NCI-H446 treated with DMSO at 0.1 percent for 48 hours (cell line): Measurements from ENCODE around the gene MICA.
"Not testable (repeated sequence)": the region's sequence is repeated elsewhere in the genome, so short reads cannot be mapped to it uniquely, and the experiment has no call there.

Experiments used
- DNase-seq: peaks from one replicate; lab custom pipeline; 2025; lab: John Stamatoyannopoulos, UW

MICA gene

DNA sequence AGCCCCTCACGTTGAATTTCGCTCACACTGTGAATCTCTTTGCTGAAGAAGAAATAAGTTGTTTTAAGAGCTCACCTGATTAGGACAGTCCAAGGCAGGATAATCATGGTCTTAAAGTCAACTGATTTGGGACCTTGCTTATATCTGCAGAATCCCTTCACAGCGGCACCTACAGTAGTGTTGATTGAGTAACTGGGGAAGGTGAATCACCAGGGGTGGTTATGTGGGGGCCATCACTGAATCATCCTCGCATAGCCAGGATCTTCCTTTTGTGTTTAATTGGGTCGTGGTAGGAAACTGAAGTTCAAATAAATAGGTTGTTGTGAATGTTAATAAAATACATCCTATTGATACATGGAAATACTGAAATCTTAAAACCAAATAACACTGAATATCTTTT lies 20.2 kb upstream of the MICA start:
- DNase-seq = no peak

DNA sequence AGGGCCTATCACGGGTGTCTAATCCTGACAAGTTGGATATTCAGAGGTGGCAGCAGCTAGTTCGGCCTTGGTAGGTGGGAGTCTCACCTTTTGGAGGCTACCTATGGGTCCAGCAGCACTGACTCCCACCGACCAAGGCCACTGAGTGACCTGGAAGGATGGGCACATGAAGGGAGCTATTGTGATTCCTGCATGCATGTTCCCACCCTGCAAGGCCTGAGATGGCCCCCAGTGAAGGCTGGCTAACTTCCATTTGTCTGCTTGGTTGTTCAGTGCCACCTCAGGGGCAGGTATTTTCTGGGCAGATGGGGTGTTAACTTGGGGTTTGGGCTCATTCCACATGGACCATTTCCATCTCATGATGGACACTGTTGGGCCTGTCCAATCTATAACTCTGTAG lies 18.4 kb upstream of the MICA start:
- DNase-seq = no peak

DNA sequence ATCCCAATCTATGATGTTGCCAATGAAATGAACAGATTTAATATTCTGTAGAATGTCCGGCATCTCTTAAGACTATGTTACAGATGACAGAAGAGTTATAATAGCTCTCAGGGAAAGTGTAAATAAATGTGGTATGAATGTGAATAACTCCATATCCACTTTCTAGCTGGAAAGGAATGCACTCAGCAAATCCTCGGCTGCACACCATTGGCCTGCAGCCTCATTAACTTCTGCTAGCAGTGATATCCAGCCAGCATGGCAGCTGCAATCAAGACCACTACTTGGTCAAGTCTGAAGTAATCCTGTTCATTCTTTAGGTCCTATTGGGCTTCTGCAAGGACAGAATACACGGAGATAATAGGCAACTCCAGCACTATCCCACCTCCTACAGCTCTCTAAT lies 17.3 kb upstream of the MICA start:
- DNase-seq = no peak

DNA sequence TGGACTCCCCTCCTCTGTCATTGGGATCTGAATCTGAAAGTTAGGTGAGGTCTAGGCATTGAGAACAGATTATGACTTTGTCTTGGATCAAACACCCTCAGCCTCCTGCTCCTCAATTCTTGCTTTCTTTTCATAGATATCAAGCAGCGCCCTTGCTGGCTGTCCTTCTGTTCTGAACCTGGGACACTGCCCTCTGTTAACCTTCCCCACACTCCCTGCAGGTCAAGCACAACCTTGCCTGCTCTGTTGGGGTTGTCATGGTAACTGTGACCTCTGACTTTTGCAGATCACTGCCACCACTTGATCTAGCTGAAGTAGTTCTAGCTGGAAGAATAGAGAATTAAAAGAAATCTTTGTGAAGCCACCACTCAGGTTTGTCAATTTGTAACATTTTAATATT lies 16.4 kb upstream of the MICA start:
- DNase-seq = no peak

DNA sequence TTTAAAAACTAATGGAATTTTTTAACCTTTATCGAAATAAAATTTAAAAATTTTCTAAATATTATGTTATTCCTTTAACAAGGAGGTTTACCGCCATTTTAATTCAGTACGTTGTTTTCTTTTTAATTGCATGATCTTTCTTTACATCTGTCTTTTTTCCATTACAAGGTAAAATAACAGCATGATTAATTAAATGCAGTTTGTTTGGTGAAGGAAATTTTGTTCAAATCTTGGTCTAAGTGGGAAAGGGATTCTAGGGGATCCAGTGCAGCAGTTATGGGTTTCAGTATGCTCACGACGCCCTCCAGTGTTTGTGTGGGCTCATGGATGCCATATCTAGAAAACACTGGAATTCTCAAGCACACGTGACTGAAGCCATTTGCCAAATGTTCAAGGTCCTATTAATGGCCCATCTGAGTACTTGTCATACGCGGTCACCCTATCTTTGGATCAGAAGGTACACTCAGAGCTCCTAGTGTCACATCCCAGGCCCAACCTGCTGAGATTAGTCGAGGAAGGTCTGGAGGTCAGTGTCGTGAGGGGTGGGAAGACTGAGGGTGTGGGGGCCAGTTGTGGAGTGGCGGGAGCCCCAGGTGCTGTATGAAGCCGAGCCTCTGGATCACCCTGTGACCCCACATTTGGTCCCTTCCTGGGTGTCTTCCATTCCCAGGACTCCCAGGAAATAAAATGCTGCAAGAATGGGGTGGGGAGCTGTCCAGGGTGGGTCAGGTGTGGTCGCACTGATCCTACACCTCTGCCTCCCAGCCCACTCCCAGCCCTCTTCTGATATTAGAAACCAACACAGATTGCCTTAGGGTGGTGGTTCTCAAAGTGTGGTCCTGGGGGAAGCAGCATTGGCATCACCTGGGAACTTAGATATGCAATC lies 14.2 kb upstream of the MICA start:
- DNase-seq = not testable (repeated sequence)

DNA sequence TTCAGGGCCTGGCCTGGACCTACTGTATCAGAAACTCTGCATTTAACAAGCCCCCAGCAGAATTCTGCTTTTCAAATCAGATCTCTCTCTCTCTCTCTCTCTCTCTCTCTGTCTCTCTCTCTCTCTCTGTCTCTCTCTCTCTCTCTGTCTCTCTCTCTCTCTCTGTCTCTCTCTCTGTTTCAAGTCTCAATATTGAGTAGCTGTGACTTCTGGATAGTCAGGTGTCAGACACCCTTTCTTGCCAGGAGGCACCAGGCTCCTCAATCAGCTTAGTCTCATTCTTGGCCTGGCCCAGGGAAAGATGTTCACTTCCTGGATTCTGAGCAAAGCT lies 13.6 kb upstream of the MICA start:
- DNase-seq = not testable (repeated sequence)

- DNase-seq = no peak
Measured at GRCh38 chr6:31393932-31394331, 9.5 kb upstream of the MICA start.

DNA sequence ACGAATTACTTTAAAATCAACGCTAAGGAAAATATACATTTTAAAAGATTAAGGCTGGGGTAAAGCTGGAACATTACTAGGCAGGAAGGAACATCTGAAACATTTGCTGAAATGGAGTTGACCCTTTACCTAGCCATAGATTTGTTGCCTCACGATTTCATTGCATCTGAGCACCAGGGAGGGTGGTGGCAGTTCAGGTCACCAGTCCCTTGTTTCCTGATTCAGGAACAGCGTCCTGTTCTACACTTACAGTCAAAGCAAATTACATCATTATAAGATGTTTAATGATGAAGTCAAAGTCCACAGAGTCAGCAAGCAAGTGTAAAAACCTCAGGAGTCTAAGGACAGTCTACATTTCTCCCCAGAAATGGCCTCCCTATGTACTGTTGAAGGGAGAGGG lies 9.0 kb upstream of the MICA start:
- DNase-seq = no peak

DNA sequence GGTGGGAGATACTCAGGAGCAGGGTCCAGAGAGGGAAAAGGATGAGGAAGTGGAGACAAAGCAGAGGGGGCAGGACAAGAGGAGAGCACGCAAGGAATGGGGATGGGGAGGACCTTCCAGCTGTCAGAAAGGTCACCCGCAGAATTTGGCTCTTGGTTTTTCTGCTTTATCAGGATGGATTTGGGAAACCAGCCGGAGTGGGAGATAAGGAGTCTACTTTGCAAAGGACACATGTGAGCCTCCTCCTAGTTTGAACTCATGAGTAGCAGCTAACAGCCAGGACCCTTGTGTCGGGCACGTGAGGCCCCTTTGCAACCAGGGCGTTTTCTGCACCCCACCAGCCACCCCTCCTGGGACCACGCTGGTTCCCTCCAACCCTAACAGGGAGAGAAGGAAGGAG lies 7.6 kb upstream of the MICA start:
- no peak for DNase-seq

GRCh38 chr6:31396422-31397152 lies 6.8 kb upstream of the MICA start:
- DNase-seq = no peak

- DNase-seq = not testable (repeated sequence)
Measured at GRCh38 chr6:31397153-31397499, 6.3 kb upstream of the MICA start.

- no peak for DNase-seq
Measured at GRCh38 chr6:31397901-31398525, 5.4 kb upstream of the MICA start.

GRCh38 chr6:31399589-31400466 lies 3.6 kb upstream of the MICA start:
- no peak for DNase-seq

DNA sequence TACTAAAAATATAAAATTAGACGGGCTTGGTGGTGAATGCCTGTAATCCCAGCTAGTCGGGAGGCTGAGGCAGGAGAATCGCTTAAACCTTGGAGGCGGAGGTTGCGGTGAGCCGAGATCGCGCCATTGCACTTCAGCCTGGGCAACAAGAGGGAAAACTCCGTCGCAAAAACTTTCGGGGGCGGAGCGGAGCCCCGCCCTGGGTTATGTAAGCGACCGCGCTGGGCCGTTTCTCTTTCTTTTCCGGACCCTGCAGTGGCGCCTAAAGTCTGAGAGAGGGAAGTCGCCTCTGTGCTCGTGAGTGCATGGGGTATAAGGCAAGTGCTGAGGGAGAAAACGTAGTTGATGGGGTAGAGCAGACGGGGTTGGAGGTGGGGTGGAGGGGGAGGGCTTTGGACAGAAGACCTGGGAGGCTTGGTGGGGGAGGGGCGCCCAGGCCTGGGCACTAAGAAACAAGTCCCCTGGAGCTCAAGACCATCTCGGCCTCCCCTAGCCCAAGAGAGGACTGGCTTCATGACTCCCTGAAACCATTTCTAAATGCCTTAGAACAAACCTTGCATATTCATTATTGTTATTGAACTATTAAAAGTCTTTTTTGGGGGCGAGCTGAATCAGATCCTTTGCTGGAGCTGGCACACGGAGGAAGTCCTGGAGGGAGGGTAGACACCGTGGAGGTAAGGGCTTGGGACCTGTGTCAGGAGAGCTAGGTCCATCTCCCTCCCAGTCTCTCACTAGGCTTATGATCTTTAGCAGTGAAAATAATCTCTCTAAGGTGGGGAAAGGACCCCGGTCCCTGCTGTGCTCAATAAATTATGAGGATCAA lies 2.7 kb upstream of the MICA start:
- no peak for DNase-seq

GRCh38 chr6:31401403-31401802 lies 2.0 kb upstream of the MICA start:
- no peak for DNase-seq

GRCh38 chr6:31402324-31403282 lies 792 bp upstream of the MICA start:
- DNase-seq = no peak

DNA sequence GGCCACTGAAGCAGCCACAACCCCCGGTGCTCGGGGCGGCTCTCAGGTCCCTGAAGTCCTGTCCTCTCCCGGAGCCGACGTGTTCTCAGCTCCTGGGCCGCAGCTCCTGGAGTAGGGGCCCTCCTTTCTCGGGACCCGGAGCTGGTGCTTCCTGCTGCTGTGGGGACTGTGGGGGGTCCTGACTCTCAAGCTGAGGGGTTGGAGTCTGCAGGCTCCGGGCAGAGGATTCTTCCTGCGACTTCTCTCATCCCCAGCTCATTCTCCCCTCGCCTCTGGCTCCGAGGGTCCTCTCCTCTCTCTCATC lies 618 bp downstream of the MICA start:
- not testable (repeated sequence) for DNase-seq

GRCh38 chr6:31405996-31406395 lies 2.6 kb downstream of the MICA start:
- DNase-seq = no peak

GRCh38 chr6:31407699-31408098 lies 4.3 kb downstream of the MICA start:
- no peak for DNase-seq

GRCh38 chr6:31412506-31412905 lies 9.1 kb downstream of the MICA start:
- no peak for DNase-seq
